Activated CD8-positive, alpha-beta memory T cell treated with anti-CD3 and anti-CD28 coated beads for 36 hours (primary cell): ENCODE data around the gene IFIT3. TPM values are rescaled to one million over a fixed set of nuclear protein-coding genes. Genes with fewer than 3 reads are reported as not detected.

ENCODE experiments used
- CTCF ChIA-PET: fragments of 350-600 bp; sonication (Branson Sonifier 250); formaldehyde crosslinking; loops from one replicate; lab custom pipeline; 2021; ENCODE audit warnings: antibody characterized with exemption; lab: Charles Lee
- POLR2A ChIA-PET: fragments of 350-600 bp; sonication (Branson Sonifier 250); formaldehyde crosslinking; loops from one replicate; lab custom pipeline; 2021; ENCODE audit warnings: antibody characterized with exemption; lab: Charles Lee
- total RNA-seq, 2 experiments: library from RNA; stranded (reverse); gene quantifications; one replicate each; pipeline ENCODE4 v1.2.3, GENCODE V29; 2021

Gene IFIT3
- total RNA-seq, 2 experiments from 2014 or later = 0.70 to 0.80 TPM

DNA sequence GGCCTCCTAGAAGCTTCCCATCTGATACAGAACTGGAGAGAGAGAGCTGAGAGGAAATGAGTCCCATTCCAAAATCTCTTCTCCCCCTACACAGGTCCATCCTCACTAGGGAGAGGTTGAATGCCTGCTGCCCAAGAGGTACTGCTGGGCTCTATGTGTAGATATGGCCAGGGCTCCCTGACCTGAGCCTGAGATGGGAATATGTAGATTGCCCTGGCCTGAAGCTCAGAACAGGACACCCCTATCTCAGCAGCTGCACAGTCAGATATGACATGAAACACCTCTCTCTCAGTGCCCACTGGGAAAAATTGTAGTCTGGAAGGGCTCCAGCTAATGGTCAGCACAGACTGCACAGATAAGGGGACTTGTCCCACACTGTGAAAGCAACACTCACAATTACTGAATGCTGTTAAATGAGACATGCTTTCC, 46.9 kb downstream of the IFIT3 start:
- CTCF ChIA-PET = no interaction called here

DNA sequence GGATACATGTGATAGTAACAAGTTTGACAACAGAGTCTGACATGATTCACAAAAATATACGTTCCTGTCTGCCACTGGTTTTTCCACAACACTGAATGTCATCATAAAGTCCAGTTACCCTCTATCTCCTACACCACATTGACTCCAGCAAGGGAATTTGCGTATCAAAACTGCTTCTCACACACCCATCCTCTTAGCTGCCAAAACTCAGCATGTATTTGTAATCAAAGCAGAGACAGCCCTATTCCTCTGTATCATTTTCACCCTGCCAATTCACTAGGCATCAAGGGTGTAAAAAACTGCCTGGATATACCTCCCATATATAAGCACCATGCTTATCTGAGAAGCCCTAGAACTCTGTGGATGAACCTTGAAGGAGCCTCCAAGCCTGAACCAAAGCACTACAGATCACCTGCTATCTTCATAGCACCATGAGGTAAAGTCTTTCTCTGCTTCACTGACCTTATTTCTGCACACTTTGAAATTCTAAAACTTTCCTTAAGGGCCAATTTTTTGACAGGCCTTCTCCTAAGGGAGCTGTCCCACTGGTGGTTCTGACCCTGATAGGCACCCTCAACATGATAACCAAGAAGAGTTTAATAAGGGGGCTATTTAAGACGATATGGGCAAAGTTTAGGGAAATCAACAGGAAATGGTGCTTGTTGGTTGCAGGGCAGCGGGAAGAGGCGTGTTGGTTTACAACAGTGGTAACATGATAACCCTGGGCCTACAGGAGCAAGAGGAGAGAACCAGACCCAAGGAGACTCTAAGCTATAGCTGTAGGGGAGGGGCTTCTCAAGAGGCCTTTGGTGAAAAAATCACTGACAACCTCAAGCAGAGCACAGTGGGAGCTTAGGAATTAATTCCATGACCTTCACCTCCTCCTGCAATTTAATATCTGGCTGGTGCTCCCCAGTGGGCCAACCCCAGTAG, 50.2 kb downstream of the IFIT3 start, which contains the start of gene IFIT1B:
IFIT1B (plus strand) TSS at position 352 of the 933 bp plus-strand sequence; CDS start at position 432, 80 bp downstream.
- CTCF ChIA-PET = no interaction called here

More for the DNA sequence above, 46.9 kb downstream of the IFIT3 start:
- POLR2A ChIA-PET = no interaction called here

DNA sequence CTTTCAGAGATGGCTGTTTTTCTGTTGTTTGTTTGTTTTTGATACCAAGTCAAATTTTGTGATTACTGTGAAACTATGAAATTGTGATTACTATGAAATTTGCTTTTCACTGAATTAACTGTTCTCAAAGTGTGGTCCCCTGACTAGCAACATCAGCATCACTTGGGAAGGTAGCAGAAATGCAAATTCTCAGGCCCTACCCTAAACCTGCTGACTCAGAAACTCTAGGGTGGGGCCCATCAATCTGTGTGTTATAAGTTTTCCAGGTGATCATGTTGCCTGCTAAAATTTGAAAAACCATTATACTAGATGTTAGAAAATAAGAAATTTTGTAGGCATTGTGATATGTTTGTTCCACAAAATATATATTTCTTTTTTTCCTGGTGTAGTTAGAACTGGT, 51.3 kb downstream of the IFIT3 start:
- ChIA-PET CTCF (no interaction called here), POLR2A (no interaction called here)

More for the DNA sequence above, 50.2 kb downstream of the IFIT3 start, which contains the start of gene IFIT1B:
- POLR2A ChIA-PET = no interaction called here

DNA sequence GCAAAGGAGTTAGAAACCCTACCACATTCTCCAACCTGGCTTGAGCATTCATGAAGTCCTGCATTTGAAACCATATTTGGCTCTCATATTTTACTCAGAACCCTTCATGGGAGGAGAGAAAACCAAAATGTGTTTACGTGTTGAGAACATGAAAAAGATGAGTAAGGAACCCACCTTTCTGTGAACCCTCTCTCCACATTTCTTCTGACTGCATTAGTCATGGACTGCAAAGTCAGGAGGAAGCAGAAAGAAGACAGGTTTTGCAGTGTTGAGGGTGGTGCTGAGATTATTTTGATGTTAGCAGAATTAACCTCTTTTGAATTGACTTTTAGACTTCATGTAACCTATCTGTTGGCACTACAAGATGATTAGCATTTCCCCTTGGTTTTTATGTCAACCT, 55.0 kb downstream of the IFIT3 start:
- CTCF ChIA-PET = no interaction called here
- POLR2A ChIA-PET = no interaction called here

DNA sequence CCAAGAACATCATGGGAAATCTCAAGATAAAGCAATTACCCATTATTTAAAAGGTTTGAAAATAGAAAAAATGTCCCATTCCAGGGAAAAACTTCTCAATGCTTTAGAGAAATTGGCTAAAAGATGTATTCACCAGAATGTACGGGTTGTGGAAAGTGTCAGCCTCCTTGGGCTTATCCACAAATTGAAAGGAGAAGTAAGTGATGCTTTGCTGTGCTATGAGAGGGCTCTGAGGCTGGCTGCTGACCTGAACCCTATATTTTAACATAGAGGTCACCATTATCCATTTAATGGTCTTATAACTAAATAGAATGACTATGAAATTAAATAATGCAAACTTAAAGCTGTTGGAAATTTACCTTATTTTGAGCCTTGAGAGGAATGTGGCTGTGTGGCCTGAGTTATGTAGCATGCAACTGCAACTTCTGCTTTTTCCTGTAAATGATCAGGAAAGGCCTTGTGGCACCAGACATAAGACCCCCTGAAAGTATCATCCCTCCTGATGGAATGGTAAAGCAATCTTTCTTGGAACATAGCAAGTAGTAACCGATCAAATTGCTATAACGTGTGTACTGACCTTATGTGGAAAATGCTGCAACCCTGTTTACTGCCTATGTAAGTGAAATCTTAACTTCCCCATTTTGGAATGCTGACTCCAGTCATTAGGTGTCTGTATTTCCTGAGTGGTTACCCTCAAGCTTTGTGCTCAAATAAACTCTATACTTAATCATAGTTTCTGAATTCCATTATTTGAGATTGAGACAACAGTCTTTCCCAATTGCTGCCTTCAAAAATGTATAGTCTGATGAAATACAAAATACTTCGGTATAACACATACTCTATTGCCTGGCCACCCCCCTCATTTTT, 56.9 kb downstream of the IFIT3 start:
- CTCF ChIA-PET = no interaction called here
- POLR2A ChIA-PET = no interaction called here

DNA sequence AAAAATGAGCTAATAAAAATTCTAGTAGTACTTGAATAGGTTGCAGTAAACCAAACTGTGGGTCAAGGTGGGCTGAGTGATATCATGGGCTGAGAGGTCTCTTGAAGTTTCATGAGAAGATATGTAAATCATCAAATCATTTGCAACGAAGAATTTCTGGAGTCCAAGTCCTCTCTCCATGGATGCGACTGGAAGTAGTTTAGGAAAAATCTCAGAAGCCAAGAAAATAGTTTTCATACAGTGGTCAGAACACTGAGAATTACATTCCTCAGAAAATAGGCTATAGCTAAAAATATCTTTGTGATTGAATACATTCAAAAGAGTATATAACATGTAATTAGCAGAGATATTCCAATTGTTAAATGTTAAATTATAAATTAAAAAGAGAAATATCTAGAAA, 61.0 kb downstream of the IFIT3 start:
- CTCF ChIA-PET = no interaction called here
- POLR2A ChIA-PET = no interaction called here

DNA sequence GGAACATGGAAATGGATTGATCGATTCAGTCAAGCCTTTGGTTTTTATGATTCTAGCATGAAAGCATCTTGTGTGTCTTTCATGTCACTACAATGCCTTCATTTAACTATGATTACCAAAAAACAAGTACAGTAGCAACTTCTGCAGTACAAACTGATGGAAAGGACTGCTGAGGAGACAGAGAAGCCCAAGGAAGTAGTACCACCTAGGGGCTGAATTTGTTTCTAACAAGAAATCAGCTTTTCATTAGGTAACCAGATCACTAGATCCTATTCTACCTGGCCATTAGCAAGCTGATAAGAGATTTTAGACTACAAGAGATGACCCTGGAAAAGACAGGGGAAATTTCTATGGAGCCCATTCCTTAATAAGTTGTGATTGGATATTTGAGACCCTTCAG, 61.5 kb downstream of the IFIT3 start:
- ChIA-PET CTCF (no interaction called here), POLR2A (no interaction called here)

Other genes with a start within 250 kb of the IFIT3 start
- not detected for gene CH25H, start 120.7 kb upstream of the IFIT3 start, total RNA-seq
- gene LIPA, start 76.2 kb upstream of the IFIT3 start, total RNA-seq = 10 to 100 TPM; 17.5 to 18.3 TPM
- 1 to 10 TPM; 1.2 to 1.3 TPM for gene IFIT2, start 26.0 kb upstream of the IFIT3 start, total RNA-seq
- not detected for gene IFIT1B, start 50.1 kb downstream of the IFIT3 start, total RNA-seq
- under 1 TPM; 0.25 to 0.27 TPM for gene IFIT1, start 64.6 kb downstream of the IFIT3 start, total RNA-seq
- 1 to 10 TPM; 6.4 to 6.5 TPM for gene IFIT5, start 86.6 kb downstream of the IFIT3 start, total RNA-seq
- gene SLC16A12, start 207.6 kb downstream of the IFIT3 start, total RNA-seq = not detected